Measurements from ENCODE around the gene RAB6D. TPM values are rescaled to one million over a fixed set of nuclear protein-coding genes. Genes with fewer than 3 reads are reported as not detected.
A peak's percentile ranks its signal among the peaks of the same experiment; 100 is the strongest.
"Not testable (repeated sequence)": the region's sequence is repeated elsewhere in the genome, so short reads cannot be mapped to it uniquely, and the experiment has no call there.

Gene RAB6D
- polyA plus RNA-seq, 4 donors = 0.22 to 0.63 (median 0.37) TPM; not detected in 1

DNA sequence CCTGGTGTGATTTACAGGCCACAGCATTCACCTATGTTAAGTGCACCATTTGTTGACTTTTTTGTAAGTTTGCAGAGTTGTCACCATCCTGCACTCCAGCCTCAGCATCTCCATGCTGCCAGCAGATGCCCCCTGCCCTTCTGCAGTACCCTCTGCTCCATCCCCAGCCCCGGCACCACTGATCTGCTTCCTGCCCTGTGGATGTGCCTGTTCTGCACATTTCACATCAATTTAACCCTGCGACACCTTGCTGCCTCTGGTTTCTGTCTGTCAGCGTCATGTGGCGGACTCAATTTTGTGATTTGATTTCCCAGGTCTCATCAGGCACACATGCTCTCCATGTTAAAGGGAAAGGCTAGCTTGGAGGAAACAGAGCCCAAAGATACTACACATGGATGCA, 36.5 kb upstream of the RAB6D start:
- FAIRE-seq; H3K9me3 ChIP-seq (ENCODE audit: control insufficient read depth in 2 of 2, insufficient read depth in 1 of 2, low read depth in 1 of 2, low read length in 1 of 2); H3K27ac ChIP-seq (ENCODE audit: low read depth in 1 of 3, low read length in 2 of 3); H3K36me3 ChIP-seq (ENCODE audit: control insufficient read depth in 3 of 3, insufficient read depth in 2 of 3, low read depth in 1 of 3, low read length in 3 of 3); H3K27me3 ChIP-seq (ENCODE audit: control insufficient read depth in 3 of 3, insufficient read depth in 3 of 3, low read length in 3 of 3); DNase-seq; H3K4me1 ChIP-seq (ENCODE audit: control insufficient read depth in 3 of 3, insufficient read depth in 2 of 3, low read depth in 1 of 3, low read length in 2 of 3); H3K4me3 ChIP-seq (ENCODE audit: low read depth in 1 of 3, low read length in 3 of 3): not testable (repeated sequence)
- WGBS, 3 donors = 83 to 90% (median 85%) methylated on average over 4 of the region's 4 CpGs

DNA sequence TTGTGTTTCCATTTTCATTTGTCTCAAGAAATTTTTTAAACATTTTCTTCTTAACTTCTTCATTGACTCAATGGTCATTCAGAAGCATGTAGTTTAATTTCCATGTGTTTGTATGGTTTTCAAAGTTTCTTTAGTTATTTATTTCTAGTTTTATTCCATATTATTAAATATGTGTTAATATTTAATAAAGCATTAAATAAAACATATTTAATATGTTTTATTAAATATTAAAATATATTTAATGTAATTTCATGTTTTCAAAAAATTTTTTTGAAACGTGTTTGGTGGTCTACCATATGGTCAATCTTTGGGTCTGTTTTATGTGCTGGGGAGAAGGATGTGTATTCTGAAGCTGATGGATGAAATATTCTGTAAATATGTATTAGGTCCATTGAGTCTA, 32.2 kb upstream of the RAB6D start:
- not testable (repeated sequence) for H3K27me3 ChIP-seq (ENCODE audit: control insufficient read depth in 3 of 3, insufficient read depth in 3 of 3, low read length in 3 of 3); DNase-seq; H3K4me1 ChIP-seq (ENCODE audit: control insufficient read depth in 3 of 3, insufficient read depth in 2 of 3, low read depth in 1 of 3, low read length in 2 of 3); H3K27ac ChIP-seq (ENCODE audit: low read depth in 1 of 3, low read length in 2 of 3); H3K9me3 ChIP-seq (ENCODE audit: control insufficient read depth in 2 of 2, insufficient read depth in 1 of 2, low read depth in 1 of 2, low read length in 1 of 2); H3K36me3 ChIP-seq (ENCODE audit: control insufficient read depth in 3 of 3, insufficient read depth in 2 of 3, low read depth in 1 of 3, low read length in 3 of 3); H3K4me3 ChIP-seq (ENCODE audit: low read depth in 1 of 3, low read length in 3 of 3)
- peak; percentile 90 for FAIRE-seq
- WGBS, 3 donors = 68 to 74% (median 71%) methylated on average over 1 of the region's 1 CpG

DNA sequence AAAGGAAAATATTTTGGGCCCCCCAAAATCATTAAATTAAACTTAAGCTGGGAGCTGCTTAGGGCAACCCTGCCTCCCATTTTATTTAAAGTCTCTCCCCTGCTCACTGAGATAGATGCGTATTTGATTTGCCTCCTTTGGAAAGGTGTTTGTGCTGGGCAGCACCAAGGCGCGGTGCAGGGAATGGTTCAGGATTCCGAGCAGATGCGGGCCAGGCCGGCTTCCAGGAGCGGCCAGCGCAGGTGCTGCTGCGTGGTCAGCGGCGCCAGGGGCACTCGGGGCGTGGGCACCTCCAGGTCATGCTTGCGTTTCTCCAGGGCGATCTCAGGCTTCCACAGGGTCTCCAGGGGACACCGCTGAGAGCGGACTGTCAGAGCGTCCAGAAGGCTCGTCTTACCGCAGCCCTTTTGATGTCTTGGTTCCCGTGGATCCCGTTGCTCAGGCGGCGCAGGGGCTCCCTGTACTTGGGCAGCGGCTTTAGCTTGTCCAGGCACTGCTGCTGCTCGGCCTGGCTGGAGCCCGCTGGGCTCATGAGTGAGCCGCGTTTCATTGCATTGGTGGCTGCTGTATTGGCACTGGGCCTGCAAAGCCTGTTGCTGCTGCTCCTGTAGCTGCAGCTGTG, 31.2 kb upstream of the RAB6D start:
- not testable (repeated sequence) for DNase-seq; H3K36me3 ChIP-seq (ENCODE audit: control insufficient read depth in 3 of 3, insufficient read depth in 2 of 3, low read depth in 1 of 3, low read length in 3 of 3); H3K4me3 ChIP-seq (ENCODE audit: low read depth in 1 of 3, low read length in 3 of 3); H3K9me3 ChIP-seq (ENCODE audit: control insufficient read depth in 2 of 2, insufficient read depth in 1 of 2, low read depth in 1 of 2, low read length in 1 of 2); H3K27me3 ChIP-seq (ENCODE audit: control insufficient read depth in 3 of 3, insufficient read depth in 3 of 3, low read length in 3 of 3); H3K4me1 ChIP-seq (ENCODE audit: control insufficient read depth in 3 of 3, insufficient read depth in 2 of 3, low read depth in 1 of 3, low read length in 2 of 3); FAIRE-seq; H3K27ac ChIP-seq (ENCODE audit: low read depth in 1 of 3, low read length in 2 of 3)
- WGBS, 3 donors = 49 to 77% (median 51%) methylated on average over 25 to 29 of the region's 29 CpGs

DNA sequence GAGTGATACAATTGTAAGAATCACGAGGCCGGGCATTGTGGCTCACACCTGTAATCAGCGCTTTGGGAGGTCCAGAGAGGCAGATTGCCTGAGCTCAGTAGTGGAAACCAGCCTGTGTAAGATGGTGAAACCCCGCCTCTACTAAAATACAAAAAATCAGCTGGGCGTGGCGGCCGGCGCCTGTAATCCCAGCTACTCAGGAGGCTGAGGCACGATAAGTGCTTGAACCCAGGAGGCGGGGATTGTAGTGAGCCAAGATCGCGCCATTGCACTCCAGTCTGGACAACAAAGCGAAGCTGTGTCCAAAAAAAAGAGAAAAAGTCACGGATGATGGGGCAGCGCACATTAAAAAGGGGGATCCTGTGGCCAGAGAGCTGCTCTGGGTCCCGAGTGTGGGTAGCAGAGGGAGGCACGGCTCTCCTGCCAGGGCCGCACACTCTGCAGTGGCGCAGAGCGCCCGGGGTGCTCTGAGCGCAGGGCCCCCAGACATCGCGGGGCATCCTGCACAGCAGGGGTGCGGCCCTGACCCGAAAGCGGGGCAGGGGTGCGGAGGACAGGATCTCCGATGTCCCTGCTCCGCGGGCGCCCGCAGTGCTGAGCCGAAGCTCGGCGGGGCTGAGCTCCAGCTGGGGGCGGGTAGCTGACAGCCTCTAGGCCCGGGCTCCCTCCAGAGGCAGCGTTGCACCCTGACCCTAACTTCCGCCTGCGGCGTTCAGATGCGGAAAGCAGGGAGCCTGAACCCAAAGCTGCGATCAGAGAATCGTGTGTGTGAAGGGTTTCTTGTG, 30.4 kb upstream of the RAB6D start:
- Histone ChIP-seq H3K9me3 (ENCODE audit: control insufficient read depth in 2 of 2, insufficient read depth in 1 of 2, low read depth in 1 of 2, low read length in 1 of 2) (no peaks in the 10 kb centered on the region), H3K36me3 (ENCODE audit: control insufficient read depth in 3 of 3, insufficient read depth in 2 of 3, low read depth in 1 of 3, low read length in 3 of 3) (no peaks in the 10 kb centered on the region), H3K27ac (ENCODE audit: low read depth in 1 of 3, low read length in 2 of 3) (no peak overlapping the region), H3K27me3 (ENCODE audit: control insufficient read depth in 3 of 3, insufficient read depth in 3 of 3, low read length in 3 of 3) (peaks cover 0 to 10% (median 1%) of the 10 kb centered on the region in 3 donors), H3K4me1 (ENCODE audit: control insufficient read depth in 3 of 3, insufficient read depth in 2 of 3, low read depth in 1 of 3, low read length in 2 of 3) (no peaks in the 10 kb centered on the region), H3K4me3 (ENCODE audit: low read depth in 1 of 3, low read length in 3 of 3) (peak overlapping the region in 1 of 3 donors; percentile 25)
- FAIRE-seq = no peak
- 12 to 24% (median 17%) methylated on average over 39 to 44 of the region's 45 CpGs for WGBS, 3 donors
- DNase-seq = peak; percentile 30 to 39

GRCh38 chr2:131391953-131392352, 28.0 kb upstream of the RAB6D start:
- not testable (repeated sequence) for H3K36me3 ChIP-seq (ENCODE audit: control insufficient read depth in 3 of 3, insufficient read depth in 2 of 3, low read depth in 1 of 3, low read length in 3 of 3); H3K27ac ChIP-seq (ENCODE audit: low read depth in 1 of 3, low read length in 2 of 3); H3K9me3 ChIP-seq (ENCODE audit: control insufficient read depth in 2 of 2, insufficient read depth in 1 of 2, low read depth in 1 of 2, low read length in 1 of 2); H3K4me3 ChIP-seq (ENCODE audit: low read depth in 1 of 3, low read length in 3 of 3); H3K27me3 ChIP-seq (ENCODE audit: control insufficient read depth in 3 of 3, insufficient read depth in 3 of 3, low read length in 3 of 3); DNase-seq; H3K4me1 ChIP-seq (ENCODE audit: control insufficient read depth in 3 of 3, insufficient read depth in 2 of 3, low read depth in 1 of 3, low read length in 2 of 3); FAIRE-seq
- 56 to 73% (median 59%) methylated on average over 7 to 8 of the region's 9 CpGs for WGBS, 3 donors

DNA sequence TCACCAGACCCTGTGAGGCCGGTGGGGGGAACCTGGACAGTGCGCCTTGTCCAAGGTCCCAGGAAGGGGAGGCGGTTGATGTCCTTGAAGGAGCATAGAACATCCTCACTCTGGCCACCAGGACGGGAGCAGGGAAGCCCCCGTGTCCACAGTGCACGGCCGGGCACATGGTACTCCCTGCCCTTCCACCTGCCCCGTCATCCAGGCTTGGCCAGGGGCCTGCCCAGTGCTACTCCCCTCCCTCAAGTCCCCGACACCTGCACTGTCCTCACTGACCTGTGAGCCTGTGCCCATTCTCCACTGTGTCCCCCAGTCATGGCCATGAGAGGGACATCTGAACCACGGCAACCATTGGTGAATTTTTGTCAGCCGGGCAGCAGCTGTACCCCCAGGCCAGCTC, 27.5 kb upstream of the RAB6D start:
- not testable (repeated sequence) for DNase-seq; H3K4me3 ChIP-seq (ENCODE audit: low read depth in 1 of 3, low read length in 3 of 3); H3K27me3 ChIP-seq (ENCODE audit: control insufficient read depth in 3 of 3, insufficient read depth in 3 of 3, low read length in 3 of 3); FAIRE-seq; H3K4me1 ChIP-seq (ENCODE audit: control insufficient read depth in 3 of 3, insufficient read depth in 2 of 3, low read depth in 1 of 3, low read length in 2 of 3); H3K27ac ChIP-seq (ENCODE audit: low read depth in 1 of 3, low read length in 2 of 3); H3K9me3 ChIP-seq (ENCODE audit: control insufficient read depth in 2 of 2, insufficient read depth in 1 of 2, low read depth in 1 of 2, low read length in 1 of 2); H3K36me3 ChIP-seq (ENCODE audit: control insufficient read depth in 3 of 3, insufficient read depth in 2 of 3, low read depth in 1 of 3, low read length in 3 of 3)
- 85 to 92% (median 86%) methylated on average over 9 to 11 of the region's 11 CpGs for WGBS, 3 donors

DNA sequence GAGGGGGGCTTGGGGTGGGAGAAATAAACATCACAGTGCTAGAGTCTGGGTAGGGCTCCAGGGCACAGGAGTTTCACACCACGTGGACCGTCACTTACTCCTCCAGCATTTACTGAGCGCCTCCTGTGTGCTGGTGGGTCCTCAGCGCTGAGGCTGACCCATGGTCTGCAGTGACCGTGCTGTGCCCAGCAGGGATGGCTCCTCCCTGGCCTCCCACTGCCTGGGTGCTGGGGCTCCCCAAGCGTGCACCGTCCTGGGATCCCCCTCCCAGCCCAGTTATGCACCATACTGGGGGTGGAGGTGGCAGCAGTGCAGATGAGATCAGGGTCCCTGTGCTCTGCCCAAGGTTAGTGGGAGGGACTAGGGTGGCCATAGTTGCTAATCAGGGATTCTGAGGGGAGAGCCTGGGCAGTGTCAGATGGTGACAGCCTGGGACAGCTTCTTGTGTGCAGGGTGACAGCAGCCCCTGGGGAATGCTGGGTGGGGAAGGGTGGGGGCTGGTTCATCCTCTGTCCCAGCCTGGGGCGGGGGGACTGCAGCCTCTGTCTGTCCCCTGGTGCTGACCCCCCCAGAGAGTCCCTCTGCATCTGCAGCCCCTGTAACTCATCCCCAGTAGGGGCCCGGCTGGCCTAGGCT, 26.6 kb upstream of the RAB6D start:
- not testable (repeated sequence) for FAIRE-seq; H3K27me3 ChIP-seq (ENCODE audit: control insufficient read depth in 3 of 3, insufficient read depth in 3 of 3, low read length in 3 of 3)
- 80 to 96% (median 82%) methylated on average over 6 to 9 of the region's 9 CpGs for WGBS, 3 donors

DNA sequence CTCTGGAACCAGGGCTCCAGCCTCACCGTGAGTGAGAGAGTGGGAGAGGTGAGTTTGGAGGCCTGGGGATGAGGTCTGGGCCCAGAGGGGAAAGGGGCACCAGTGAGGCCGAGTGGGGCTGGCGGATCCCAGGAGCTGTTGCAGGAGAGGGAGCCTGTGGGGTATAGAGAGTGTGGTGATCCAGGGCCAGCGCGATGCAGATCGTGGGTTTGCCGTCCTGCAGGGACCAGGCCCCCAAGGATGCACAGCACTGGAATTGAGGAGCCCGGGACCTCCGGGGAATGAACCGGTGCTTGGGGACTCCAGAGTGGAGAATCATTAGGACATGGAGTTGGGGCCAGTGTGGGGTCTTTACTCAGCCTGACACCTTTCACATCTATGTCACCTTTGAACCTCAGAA, 25.7 kb upstream of the RAB6D start:
- FAIRE-seq = no peak
- 89 to 94% (median 91%) methylated on average over 10 of the region's 10 CpGs for WGBS, 3 donors
- no peaks in the 10 kb centered on the region for H3K9me3 ChIP-seq (ENCODE audit: control insufficient read depth in 2 of 2, insufficient read depth in 1 of 2, low read depth in 1 of 2, low read length in 1 of 2)

More for the DNA sequence above, 26.6 kb upstream of the RAB6D start:
- H3K9me3 ChIP-seq (ENCODE audit: control insufficient read depth in 2 of 2, insufficient read depth in 1 of 2, low read depth in 1 of 2, low read length in 1 of 2); DNase-seq; H3K36me3 ChIP-seq (ENCODE audit: control insufficient read depth in 3 of 3, insufficient read depth in 2 of 3, low read depth in 1 of 3, low read length in 3 of 3); H3K4me1 ChIP-seq (ENCODE audit: control insufficient read depth in 3 of 3, insufficient read depth in 2 of 3, low read depth in 1 of 3, low read length in 2 of 3); H3K4me3 ChIP-seq (ENCODE audit: low read depth in 1 of 3, low read length in 3 of 3); H3K27ac ChIP-seq (ENCODE audit: low read depth in 1 of 3, low read length in 2 of 3): not testable (repeated sequence)

More for the DNA sequence above, 25.7 kb upstream of the RAB6D start:
- no peak for DNase-seq
- H3K27me3 ChIP-seq (ENCODE audit: control insufficient read depth in 3 of 3, insufficient read depth in 3 of 3, low read length in 3 of 3) = peaks cover 0 to 3% (median 1%) of the 10 kb centered on the region in 3 donors
- no peaks in the 10 kb centered on the region for H3K36me3 ChIP-seq (ENCODE audit: control insufficient read depth in 3 of 3, insufficient read depth in 2 of 3, low read depth in 1 of 3, low read length in 3 of 3)
- no peak overlapping the region for H3K4me3 ChIP-seq (ENCODE audit: low read depth in 1 of 3, low read length in 3 of 3)
- H3K27ac ChIP-seq (ENCODE audit: low read depth in 1 of 3, low read length in 2 of 3) = no peak overlapping the region
- H3K4me1 ChIP-seq (ENCODE audit: control insufficient read depth in 3 of 3, insufficient read depth in 2 of 3, low read depth in 1 of 3, low read length in 2 of 3) = no peaks in the 10 kb centered on the region
